DND-41 (cell line): ENCODE measurements around the gene KCNQ5.

Source experiments
- CTCF ChIP-seq: IDR thresholded peaks from 2 replicates; pipeline ENCODE4 v1.5.1; 2012; ENCODE audit warnings: borderline replicate concordance, low read length, moderate library complexity, mild to moderate bottlenecking; ENCODE audit not compliant: poor library complexity, severe bottlenecking; ENCODE audit errors: extremely low read depth
- EZH2 ChIP-seq: IDR thresholded peaks from 3 replicates; pipeline ENCODE4 v1.6.1; 2012; ENCODE audit warnings: borderline replicate concordance, low read depth, mild to moderate bottlenecking, moderate library complexity, low read length, inconsistent platforms; ENCODE audit not compliant: severe bottlenecking

- TF ChIP-seq CTCF (no peak), EZH2 (no peak)
Measured at GRCh38 chr6:73104921-73105320, 483.1 kb downstream of the KCNQ5 start.
